ENCODE measurements around the gene TESK2. TPM values are rescaled to one million over a fixed set of nuclear protein-coding genes. Genes with fewer than 3 reads are reported as not detected.

Gene TESK2
- polyA plus RNA-seq, 1 of the 3 experiments (the other 2 are of a cell fraction): 1.3 TPM

GRCh38 chr1:45521413-45522323 is 30.7 kb upstream of the TESK2 start, which contains the start of gene PRDX1:
Gene PRDX1 (minus strand): TSS chr1:45521884. CDS start chr1:45519043, 2,841 bp downstream.
- H3K4me3 ChIP-seq (ENCODE audit: low read depth in 2 of 2, low read length in 1 of 2): peak within 1 kb of the TSS; percentile 75 to 91
- no peaks in the 10 kb centered on the region for H3K27me3 ChIP-seq (ENCODE audit: insufficient read depth)
- peak within 1 kb of the TSS; percentile 76 for H2AFZ ChIP-seq (ENCODE audit: low read depth)
- peaks cover 28% of the 10 kb centered on the region for H4K20me1 ChIP-seq (ENCODE audit: insufficient read depth)
- peak within 1 kb of the TSS; percentile 90 for H3K4me2 ChIP-seq
- peaks cover 6 to 15% of the 10 kb centered on the region in 2 experiments; a peak in 3 of 4 replicates for H3K4me1 ChIP-seq (ENCODE audit: control insufficient read depth in 1 of 2, insufficient read depth in 2 of 2, low read depth in 1 of 2, low read length in 1 of 2)
- peaks cover 8% of the 10 kb centered on the region for H3F3A ChIP-seq (replicated peaks; ENCODE audit: insufficient read depth)
- peak within 1 kb of the TSS; percentile 92 for H3K27ac ChIP-seq (ENCODE audit: low read depth in 2 of 2, low read length in 1 of 2)
- ChIA-PET POLR2A (interaction anchor here (0.6 to 2.9 kb wide), 27 partner anchors 9 to 510 kb away, joined by 3 to 47 read pairs (median 7); partner anchors contain the start of genes AKR1A1, CCDC163, HECTD3 and MAST2), CTCF (interaction anchor here (0.9 to 2.3 kb wide), 12 partner anchors 9 to 218 kb away, joined by 3 to 13 read pairs (median 4); partner anchors contain the start of gene AKR1A1)
- under 1% methylated on average over 25 of the region's 72 CpGs for WGBS (ENCODE audit: low lambda C conversion rate)
- peak; percentile 97 for DNase-seq
- H3K9me2 ChIP-seq: no peaks in the 10 kb centered on the region
- peak within 1 kb of the TSS; percentile 95 for H3K9ac ChIP-seq
- H3K9me3 ChIP-seq: no peaks in the 10 kb centered on the region
- H3K36me3 ChIP-seq (replicated peaks in 1 of 2; ENCODE audit: control insufficient read depth in 1 of 2, insufficient read depth in 2 of 2, low read length in 1 of 2): peaks cover 6 to 22% of the 10 kb centered on the region in 2 experiments
- H3K79me2 ChIP-seq (ENCODE audit: insufficient read depth): peaks cover 50% of the 10 kb centered on the region
- peak; percentile 99 for TF ChIP-seq ZBTB33 (IDR thresholded peaks at IDR 0.05; ENCODE audit: borderline replicate concordance, low read depth)
- TF ChIP-seq FOXM1 (IDR thresholded peaks at IDR 0.05; ENCODE audit: low read depth): no peak
- no peak for TF ChIP-seq NRF1 (IDR thresholded peaks at IDR 0.05; ENCODE audit: low read depth, low read length)
- TF ChIP-seq FOXJ3 (CRISPR knock-in tag; IDR thresholded peaks at IDR 0.05): no peak
- TF ChIP-seq, protein P1, sequence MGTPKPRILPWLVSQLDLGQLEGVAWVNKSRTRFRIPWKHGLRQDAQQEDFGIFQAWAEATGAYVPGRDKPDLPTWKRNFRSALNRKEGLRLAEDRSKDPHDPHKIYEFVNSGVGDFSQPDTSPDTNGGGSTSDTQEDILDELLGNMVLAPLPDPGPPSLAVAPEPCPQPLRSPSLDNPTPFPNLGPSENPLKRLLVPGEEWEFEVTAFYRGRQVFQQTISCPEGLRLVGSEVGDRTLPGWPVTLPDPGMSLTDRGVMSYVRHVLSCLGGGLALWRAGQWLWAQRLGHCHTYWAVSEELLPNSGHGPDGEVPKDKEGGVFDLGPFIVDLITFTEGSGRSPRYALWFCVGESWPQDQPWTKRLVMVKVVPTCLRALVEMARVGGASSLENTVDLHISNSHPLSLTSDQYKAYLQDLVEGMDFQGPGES (IDR thresholded peaks at IDR 0.05; ENCODE audit: low read depth, low read length): no peak
- TF ChIP-seq RFX5 (IDR thresholded peaks at IDR 0.05; ENCODE audit: low read length): no peak
- TF ChIP-seq SIN3A (IDR thresholded peaks at IDR 0.05; ENCODE audit: borderline replicate concordance, low read depth, low read length): peak; percentile 100
- TF ChIP-seq SMC3 (IDR thresholded peaks at IDR 0.05; ENCODE audit: low read depth, low read length): no peak
- peak; percentile 66 for TF ChIP-seq MAX (IDR thresholded peaks at IDR 0.05; ENCODE audit: low read depth)
- peak; percentile 30; the same call in 1 of the 2 replicates for TF ChIP-seq FOSL2 (IDR thresholded peaks at IDR 0.05; ENCODE audit: borderline replicate concordance, low read depth)
- TF ChIP-seq CHD2 (IDR thresholded peaks at IDR 0.05; ENCODE audit: low read length, partially characterized antibody): peak; percentile 100
- TF ChIP-seq TEAD4 (IDR thresholded peaks at IDR 0.05; ENCODE audit: borderline replicate concordance, insufficient read depth): no peak
- peak; percentile 29; the same call in 1 of the 2 replicates for TF ChIP-seq TCF12 (IDR thresholded peaks at IDR 0.05)
- no peak for TF ChIP-seq NFIC (IDR thresholded peaks at IDR 0.05; ENCODE audit: borderline replicate concordance)
- TF ChIP-seq TAF1 (IDR thresholded peaks at IDR 0.05; ENCODE audit: borderline replicate concordance, low read depth, low read length): peak; percentile 100
- no peak; the same call in 1 of the 2 replicates for TF ChIP-seq PBX3 (IDR thresholded peaks at IDR 0.05)
- peak in 1 of 2 experiments; percentile 70; a peak in 2 of 4 replicates for TF ChIP-seq EP300 (IDR thresholded peaks at IDR 0.05; ENCODE audit: borderline replicate concordance in 1 of 2, low read depth in 1 of 2, low read length in 1 of 2)
- TF ChIP-seq, protein P2, sequence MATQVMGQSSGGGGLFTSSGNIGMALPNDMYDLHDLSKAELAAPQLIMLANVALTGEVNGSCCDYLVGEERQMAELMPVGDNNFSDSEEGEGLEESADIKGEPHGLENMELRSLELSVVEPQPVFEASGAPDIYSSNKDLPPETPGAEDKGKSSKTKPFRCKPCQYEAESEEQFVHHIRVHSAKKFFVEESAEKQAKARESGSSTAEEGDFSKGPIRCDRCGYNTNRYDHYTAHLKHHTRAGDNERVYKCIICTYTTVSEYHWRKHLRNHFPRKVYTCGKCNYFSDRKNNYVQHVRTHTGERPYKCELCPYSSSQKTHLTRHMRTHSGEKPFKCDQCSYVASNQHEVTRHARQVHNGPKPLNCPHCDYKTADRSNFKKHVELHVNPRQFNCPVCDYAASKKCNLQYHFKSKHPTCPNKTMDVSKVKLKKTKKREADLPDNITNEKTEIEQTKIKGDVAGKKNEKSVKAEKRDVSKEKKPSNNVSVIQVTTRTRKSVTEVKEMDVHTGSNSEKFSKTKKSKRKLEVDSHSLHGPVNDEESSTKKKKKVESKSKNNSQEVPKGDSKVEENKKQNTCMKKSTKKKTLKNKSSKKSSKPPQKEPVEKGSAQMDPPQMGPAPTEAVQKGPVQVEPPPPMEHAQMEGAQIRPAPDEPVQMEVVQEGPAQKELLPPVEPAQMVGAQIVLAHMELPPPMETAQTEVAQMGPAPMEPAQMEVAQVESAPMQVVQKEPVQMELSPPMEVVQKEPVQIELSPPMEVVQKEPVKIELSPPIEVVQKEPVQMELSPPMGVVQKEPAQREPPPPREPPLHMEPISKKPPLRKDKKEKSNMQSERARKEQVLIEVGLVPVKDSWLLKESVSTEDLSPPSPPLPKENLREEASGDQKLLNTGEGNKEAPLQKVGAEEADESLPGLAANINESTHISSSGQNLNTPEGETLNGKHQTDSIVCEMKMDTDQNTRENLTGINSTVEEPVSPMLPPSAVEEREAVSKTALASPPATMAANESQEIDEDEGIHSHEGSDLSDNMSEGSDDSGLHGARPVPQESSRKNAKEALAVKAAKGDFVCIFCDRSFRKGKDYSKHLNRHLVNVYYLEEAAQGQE (IDR thresholded peaks at IDR 0.05; ENCODE audit: low read depth, low read length): peak; percentile 83
- TF ChIP-seq JUND (IDR thresholded peaks at IDR 0.05): no peak
- TF ChIP-seq POLR2AphosphoS5 (IDR thresholded peaks at IDR 0.05; ENCODE audit: low read depth, low read length): peak; percentile 100
- peak; percentile 61 for TF ChIP-seq YY1 (IDR thresholded peaks at IDR 0.05; ENCODE audit: low read depth)
- no peak; the same call in 1 of the 2 replicates for TF ChIP-seq GATA2 (CRISPR knock-in tag; IDR thresholded peaks at IDR 0.05)
